ENCODE results near the gene KLHL6.
A peak's percentile ranks its signal among the peaks of the same experiment; 100 is the strongest.
"Not testable (repeated sequence)": the region's sequence is repeated elsewhere in the genome, so short reads cannot be mapped to it uniquely, and the experiment has no call there.

KLHL6 gene

GRCh38 chr3:183484431-183485075 lies 71.0 kb downstream of the KLHL6 start:
- DNase-seq: peak; percentile 16

- no peak for DNase-seq
Observed at GRCh38 chr3:183481582-183481981, 73.9 kb downstream of the KLHL6 start.

- no peak for DNase-seq
Observed at GRCh38 chr3:183478501-183478900, 77.0 kb downstream of the KLHL6 start.

GRCh38 chr3:183477801-183478456 lies 77.6 kb downstream of the KLHL6 start:
- DNase-seq: no peak

- DNase-seq: not testable (repeated sequence)
Observed at GRCh38 chr3:183475764-183476162, 79.7 kb downstream of the KLHL6 start.

- no peak for DNase-seq
Observed at GRCh38 chr3:183475016-183475763, 80.3 kb downstream of the KLHL6 start.

- no peak for DNase-seq
Observed at GRCh38 chr3:183473969-183474368, 81.5 kb downstream of the KLHL6 start.

GRCh38 chr3:183472155-183472554 lies 83.4 kb downstream of the KLHL6 start:
- DNase-seq: no peak

- DNase-seq: no peak
Observed at GRCh38 chr3:183468424-183468823, 87.1 kb downstream of the KLHL6 start.

GRCh38 chr3:183466575-183466974 lies 88.9 kb downstream of the KLHL6 start:
- no peak for DNase-seq

- DNase-seq: not testable (repeated sequence)
Observed at GRCh38 chr3:183465710-183466109, 89.8 kb downstream of the KLHL6 start.

- no peak for DNase-seq
Observed at GRCh38 chr3:183464480-183464879, 91.0 kb downstream of the KLHL6 start.

GRCh38 chr3:183460081-183461055 lies 95.1 kb downstream of the KLHL6 start:
- no peak for DNase-seq

GRCh38 chr3:183455089-183455488 lies 100.4 kb downstream of the KLHL6 start:
- DNase-seq: no peak

GRCh38 chr3:183454064-183454463 lies 101.4 kb downstream of the KLHL6 start:
- DNase-seq: no peak

GRCh38 chr3:183449791-183450190 lies 105.7 kb downstream of the KLHL6 start:
- DNase-seq: no peak

GRCh38 chr3:183449391-183449790 lies 106.1 kb downstream of the KLHL6 start:
- no peak for DNase-seq

- DNase-seq: no peak
Observed at GRCh38 chr3:183448369-183449128, 107.0 kb downstream of the KLHL6 start.

GRCh38 chr3:183447206-183448001 lies 108.1 kb downstream of the KLHL6 start:
- DNase-seq: peak; percentile 95

- no peak for DNase-seq
Observed at GRCh38 chr3:183446838-183447205, 108.7 kb downstream of the KLHL6 start.

- DNase-seq: no peak
Observed at GRCh38 chr3:183444748-183445147, 110.8 kb downstream of the KLHL6 start.
